ENCODE measurements around the gene HFM1. TPM values are rescaled to one million over a fixed set of nuclear protein-coding genes. Genes with fewer than 3 reads are reported as not detected.

Gene HFM1
- total and polyA plus RNA-seq, 2 experiments from 2014 or later: 1.5 to 5.2 TPM

DNA sequence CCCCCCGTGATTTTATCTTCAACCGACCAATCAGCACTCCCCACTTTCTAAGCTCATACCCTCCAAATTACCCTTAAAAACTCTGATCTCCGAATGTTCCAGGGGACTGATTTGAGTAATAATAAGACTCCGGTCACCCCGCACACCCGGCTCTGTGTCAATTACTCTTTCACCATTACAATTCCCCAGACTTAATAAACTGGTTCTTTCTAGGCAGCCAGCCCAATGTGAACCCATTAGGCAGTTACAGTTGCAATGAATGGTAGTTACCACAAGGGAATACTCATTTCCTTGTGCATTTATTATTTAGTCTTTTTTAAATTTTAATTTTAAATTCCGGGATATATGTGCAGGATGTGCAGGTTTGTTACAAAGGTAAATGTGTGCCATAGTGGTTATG lies 177.9 kb downstream of the HFM1 start:
- H3K4me3 Mint-ChIP-seq: no peak overlapping the region
- peaks cover 14% of the 10 kb centered on the region; the same call in 2 of the 3 replicates for H3K9me3 Mint-ChIP-seq
- H3K36me3 Mint-ChIP-seq (ENCODE audit: low read depth): peaks cover 6% of the 10 kb centered on the region; the same call in 2 of the 3 replicates
- ATAC-seq (no peak), DNase-seq (ENCODE audit: low spot score) (peak; percentile 40)
- no peaks in the 10 kb centered on the region for H3K79me2 ChIP-seq (replicated peaks; ENCODE audit: insufficient read depth)
- H3K27me3 ChIP-seq (ENCODE audit: insufficient read depth): no peaks in the 10 kb centered on the region
- H3K4me1 ChIP-seq (ENCODE audit: insufficient read depth): no peaks in the 10 kb centered on the region
- no peak overlapping the region for H3K4me3 ChIP-seq
- H3K27me3 Mint-ChIP-seq (ENCODE audit: insufficient read depth, low read depth, poor library complexity): no peaks in the 10 kb centered on the region
- H3K27ac ChIP-seq (ENCODE audit: low read depth): no peak overlapping the region
- H2AFZ ChIP-seq: no peak overlapping the region
- H3K4me2 ChIP-seq: no peak overlapping the region
- TF ChIP-seq, protein P1, sequence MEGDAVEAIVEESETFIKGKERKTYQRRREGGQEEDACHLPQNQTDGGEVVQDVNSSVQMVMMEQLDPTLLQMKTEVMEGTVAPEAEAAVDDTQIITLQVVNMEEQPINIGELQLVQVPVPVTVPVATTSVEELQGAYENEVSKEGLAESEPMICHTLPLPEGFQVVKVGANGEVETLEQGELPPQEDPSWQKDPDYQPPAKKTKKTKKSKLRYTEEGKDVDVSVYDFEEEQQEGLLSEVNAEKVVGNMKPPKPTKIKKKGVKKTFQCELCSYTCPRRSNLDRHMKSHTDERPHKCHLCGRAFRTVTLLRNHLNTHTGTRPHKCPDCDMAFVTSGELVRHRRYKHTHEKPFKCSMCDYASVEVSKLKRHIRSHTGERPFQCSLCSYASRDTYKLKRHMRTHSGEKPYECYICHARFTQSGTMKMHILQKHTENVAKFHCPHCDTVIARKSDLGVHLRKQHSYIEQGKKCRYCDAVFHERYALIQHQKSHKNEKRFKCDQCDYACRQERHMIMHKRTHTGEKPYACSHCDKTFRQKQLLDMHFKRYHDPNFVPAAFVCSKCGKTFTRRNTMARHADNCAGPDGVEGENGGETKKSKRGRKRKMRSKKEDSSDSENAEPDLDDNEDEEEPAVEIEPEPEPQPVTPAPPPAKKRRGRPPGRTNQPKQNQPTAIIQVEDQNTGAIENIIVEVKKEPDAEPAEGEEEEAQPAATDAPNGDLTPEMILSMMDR (conservative IDR thresholded peaks at IDR 0.05; ENCODE audit: low read depth in 2 of 2): peak in 1 of 2 experiments; percentile 26; a peak in 1 of 4 replicates
- TF ChIP-seq NANOG (IDR thresholded peaks at IDR 0.05; ENCODE audit: borderline replicate concordance): no peak
- no peaks in the 10 kb centered on the region for H4K20me1 ChIP-seq (replicated peaks; ENCODE audit: insufficient read depth)
- H3F3A ChIP-seq (replicated peaks; ENCODE audit: low read depth): no peaks in the 10 kb centered on the region
- H3K27ac Mint-ChIP-seq: no peak overlapping the region
- H3K4me1 Mint-ChIP-seq: no peaks in the 10 kb centered on the region
- H3K36me3 ChIP-seq (ENCODE audit: insufficient read depth): 0 out of 2 replicates have a peak, but pooled peaks cover 4% of the 10 kb centered on the region
- 0 out of 2 replicates have a peak, but pooled peaks cover 9% of the 10 kb centered on the region for H3K9me2 ChIP-seq (ENCODE audit: insufficient read depth)

DNA sequence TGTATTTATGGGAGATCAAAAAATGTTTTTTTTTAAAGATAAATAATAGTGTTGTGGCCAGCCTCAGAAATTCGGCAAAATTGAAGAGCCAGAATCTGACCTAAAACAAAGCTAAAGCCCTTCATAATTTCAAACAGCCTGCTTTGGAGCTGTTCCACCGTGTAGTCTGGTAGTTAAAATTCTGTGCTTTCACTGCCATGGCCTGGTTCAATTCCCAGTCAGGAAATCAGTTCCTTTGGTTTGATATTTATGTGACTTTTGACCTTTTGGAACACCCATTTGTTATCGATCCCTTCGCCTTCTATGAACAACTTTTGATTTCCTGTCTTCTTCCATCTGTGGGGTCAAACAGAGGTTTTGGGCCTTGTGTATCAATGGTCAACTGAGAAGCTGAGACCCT lies 179.8 kb downstream of the HFM1 start:
- Histone ChIP-seq H3K4me1 (ENCODE audit: insufficient read depth) (no peaks in the 10 kb centered on the region), H3K4me3 (no peak overlapping the region), H3K4me2 (no peak overlapping the region), H2AFZ (no peak overlapping the region), H3K27ac (ENCODE audit: low read depth) (no peak overlapping the region), H3F3A (replicated peaks; ENCODE audit: low read depth) (no peaks in the 10 kb centered on the region), H4K20me1 (replicated peaks; ENCODE audit: insufficient read depth) (no peaks in the 10 kb centered on the region), H3K36me3 (ENCODE audit: insufficient read depth) (no peaks in the 10 kb centered on the region), H3K27me3 (ENCODE audit: insufficient read depth) (no peaks in the 10 kb centered on the region), H3K79me2 (replicated peaks; ENCODE audit: insufficient read depth) (no peaks in the 10 kb centered on the region), H3K9me2 (ENCODE audit: insufficient read depth) (0 out of 2 replicates have a peak, but pooled peaks cover 9% of the 10 kb centered on the region)
- DNase-seq (ENCODE audit: low spot score) (no peak), ATAC-seq (no peak)
- Mint-ChIP-seq H3K4me3 (no peak overlapping the region), H3K27ac (no peak overlapping the region), H3K27me3 (ENCODE audit: insufficient read depth, low read depth, poor library complexity) (no peaks in the 10 kb centered on the region), H3K4me1 (no peaks in the 10 kb centered on the region), H3K36me3 (ENCODE audit: low read depth) (peaks cover 8% of the 10 kb centered on the region; the same call in 2 of the 3 replicates), H3K9me3 (peaks cover 25% of the 10 kb centered on the region)
- TF ChIP-seq, protein P1 (conservative IDR thresholded peaks at IDR 0.05; ENCODE audit: low read depth in 2 of 2): no peak
- TF ChIP-seq, protein P2, sequence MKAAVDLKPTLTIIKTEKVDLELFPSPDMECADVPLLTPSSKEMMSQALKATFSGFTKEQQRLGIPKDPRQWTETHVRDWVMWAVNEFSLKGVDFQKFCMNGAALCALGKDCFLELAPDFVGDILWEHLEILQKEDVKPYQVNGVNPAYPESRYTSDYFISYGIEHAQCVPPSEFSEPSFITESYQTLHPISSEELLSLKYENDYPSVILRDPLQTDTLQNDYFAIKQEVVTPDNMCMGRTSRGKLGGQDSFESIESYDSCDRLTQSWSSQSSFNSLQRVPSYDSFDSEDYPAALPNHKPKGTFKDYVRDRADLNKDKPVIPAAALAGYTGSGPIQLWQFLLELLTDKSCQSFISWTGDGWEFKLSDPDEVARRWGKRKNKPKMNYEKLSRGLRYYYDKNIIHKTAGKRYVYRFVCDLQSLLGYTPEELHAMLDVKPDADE (IDR thresholded peaks at IDR 0.05): no peak
- TF ChIP-seq NANOG (IDR thresholded peaks at IDR 0.05; ENCODE audit: borderline replicate concordance) (no peak), EZH2 (IDR thresholded peaks at IDR 0.05; ENCODE audit: low read depth, unreplicated experiment) (no peak), ZNF331 (CRISPR knock-in tag; IDR thresholded peaks at IDR 0.05; ENCODE audit: low read depth) (no peak)
- TF ChIP-seq, protein P3, sequence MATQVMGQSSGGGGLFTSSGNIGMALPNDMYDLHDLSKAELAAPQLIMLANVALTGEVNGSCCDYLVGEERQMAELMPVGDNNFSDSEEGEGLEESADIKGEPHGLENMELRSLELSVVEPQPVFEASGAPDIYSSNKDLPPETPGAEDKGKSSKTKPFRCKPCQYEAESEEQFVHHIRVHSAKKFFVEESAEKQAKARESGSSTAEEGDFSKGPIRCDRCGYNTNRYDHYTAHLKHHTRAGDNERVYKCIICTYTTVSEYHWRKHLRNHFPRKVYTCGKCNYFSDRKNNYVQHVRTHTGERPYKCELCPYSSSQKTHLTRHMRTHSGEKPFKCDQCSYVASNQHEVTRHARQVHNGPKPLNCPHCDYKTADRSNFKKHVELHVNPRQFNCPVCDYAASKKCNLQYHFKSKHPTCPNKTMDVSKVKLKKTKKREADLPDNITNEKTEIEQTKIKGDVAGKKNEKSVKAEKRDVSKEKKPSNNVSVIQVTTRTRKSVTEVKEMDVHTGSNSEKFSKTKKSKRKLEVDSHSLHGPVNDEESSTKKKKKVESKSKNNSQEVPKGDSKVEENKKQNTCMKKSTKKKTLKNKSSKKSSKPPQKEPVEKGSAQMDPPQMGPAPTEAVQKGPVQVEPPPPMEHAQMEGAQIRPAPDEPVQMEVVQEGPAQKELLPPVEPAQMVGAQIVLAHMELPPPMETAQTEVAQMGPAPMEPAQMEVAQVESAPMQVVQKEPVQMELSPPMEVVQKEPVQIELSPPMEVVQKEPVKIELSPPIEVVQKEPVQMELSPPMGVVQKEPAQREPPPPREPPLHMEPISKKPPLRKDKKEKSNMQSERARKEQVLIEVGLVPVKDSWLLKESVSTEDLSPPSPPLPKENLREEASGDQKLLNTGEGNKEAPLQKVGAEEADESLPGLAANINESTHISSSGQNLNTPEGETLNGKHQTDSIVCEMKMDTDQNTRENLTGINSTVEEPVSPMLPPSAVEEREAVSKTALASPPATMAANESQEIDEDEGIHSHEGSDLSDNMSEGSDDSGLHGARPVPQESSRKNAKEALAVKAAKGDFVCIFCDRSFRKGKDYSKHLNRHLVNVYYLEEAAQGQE (IDR thresholded peaks at IDR 0.05; ENCODE audit: unreplicated experiment): no peak

Measured in GM23338 (cell line).